HepG2 (cell line): ENCODE data around the gene CDK15. TPM values are rescaled to one million over a fixed set of nuclear protein-coding genes. Genes with fewer than 3 reads are reported as not detected.

ENCODE experiments used
- CBX5 ChIP-seq: sonication (generic); formaldehyde crosslinking; IDR thresholded peaks from 2 replicates; pipeline ENCODE4 v1.4.0; 2020; ENCODE audit warnings: missing genetic modification reagents, borderline replicate concordance
- CEBPB ChIP-seq: IDR thresholded peaks from 2 replicates; pipeline ENCODE4 v1.6.1; 2011; ENCODE audit warnings: low read depth, low read length, improper control_type of control experiment, borderline replicate concordance
- CREM ChIP-seq, 2 experiments: sonication (generic) in 1 of 2; formaldehyde crosslinking in 1 of 2; IDR thresholded peaks; 2 replicates each; pipeline versions ENCODE4 v1.4.0 to v1.6.1; 2016 to 2020; ENCODE audit warnings: antibody characterized with exemption in 1 of 2, mild to moderate bottlenecking in 1 of 2, missing genetic modification reagents in 1 of 2
- ELF3 ChIP-seq: IDR thresholded peaks from 2 replicates; pipeline ENCODE4 v1.6.1; 2016; ENCODE audit warnings: missing genetic modification reagents, missing compliant biosample characterization
- EP300 ChIP-seq, 3 experiments: sonication (generic) in 1 of 3; formaldehyde crosslinking in 1 of 3; IDR thresholded peaks; 2 replicates each; pipeline versions ENCODE4 v1.5.1 to v1.6.1; 2011 to 2020; ENCODE audit warnings: low read depth in 2 of 3, low read length in 2 of 3, borderline replicate concordance in 1 of 3, improper control_type of control experiment in 1 of 3, mild to moderate bottlenecking in 1 of 3, missing genetic modification reagents in 1 of 3, moderate library complexity in 1 of 3
- FOXK2 ChIP-seq: fragments of 450-650 bp; IDR thresholded peaks from 2 replicates; pipeline ENCODE4 v1.6.1; 2016
- FOXP1 ChIP-seq, 2 experiments: fragments of 450-650 bp in 1 of 2; IDR thresholded peaks; 2 replicates each; pipeline ENCODE4 v1.6.1; 2017 to 2018; ENCODE audit warnings: antibody characterized with exemption in 1 of 2
- GABPB1 ChIP-seq: IDR thresholded peaks from 2 replicates; pipeline ENCODE4 v1.6.1; 2016; ENCODE audit warnings: mild to moderate bottlenecking, missing genetic modification reagents, moderate library complexity, missing compliant biosample characterization
- GATAD2A ChIP-seq: IDR thresholded peaks from 2 replicates; pipeline ENCODE4 v1.6.1; 2016
- HMGA1 ChIP-seq: sonication (generic); formaldehyde crosslinking; conservative IDR thresholded peaks from 2 replicates; pipeline ENCODE4 v1.4.0; 2020; ENCODE audit warnings: missing genetic modification reagents
- HNF4A ChIP-seq: sonication (generic); formaldehyde crosslinking; IDR thresholded peaks from 2 replicates; pipeline ENCODE4 v1.4.0; 2020; ENCODE audit warnings: missing genetic modification reagents
- HNF4G ChIP-seq, 2 experiments: sonication (generic) in 1 of 2; formaldehyde crosslinking in 1 of 2; IDR thresholded peaks; 2 replicates each; pipeline versions ENCODE4 v1.4.0 to v1.6.1; 2011 to 2020; ENCODE audit warnings: borderline replicate concordance in 2 of 2, low read depth in 2 of 2, mild to moderate bottlenecking in 2 of 2, low read length in 1 of 2, missing genetic modification reagents in 1 of 2, moderate library complexity in 1 of 2
- MAFK ChIP-seq, 2 experiments: IDR thresholded peaks in 1 of 2; conservative IDR thresholded peaks in 1 of 2; 2 replicates each; pipeline ENCODE4 v1.6.1; 2011; ENCODE audit warnings: improper control_type of control experiment in 2 of 2, low read length in 2 of 2
- MED8 ChIP-seq: sonication (generic); formaldehyde crosslinking; IDR thresholded peaks from 2 replicates; pipeline ENCODE4 v1.8.1; 2023; ENCODE audit warnings: mild to moderate bottlenecking, missing genetic modification reagents; ENCODE audit not compliant: insufficient replicate concordance
- SRSF1 ChIP-seq: fragments of 200-400 bp; formaldehyde crosslinking; optimal IDR thresholded peaks from 2 replicates; pipeline ENCODE3; 2017; ENCODE audit warnings: mild to moderate bottlenecking, low read depth, low read length, moderate library complexity
- TAF1 ChIP-seq: sonication (generic); formaldehyde crosslinking; IDR thresholded peaks from 2 replicates; pipeline ENCODE4 v1.4.0; 2020; ENCODE audit warnings: missing genetic modification reagents
- TGIF2 ChIP-seq: IDR thresholded peaks from 2 replicates; pipeline ENCODE4 v1.6.1; 2016; ENCODE audit warnings: control low read depth, missing compliant biosample characterization
- XRCC5 ChIP-seq: fragments of 200-400 bp; formaldehyde crosslinking; optimal IDR thresholded peaks from 2 replicates; pipeline ENCODE3; 2017; ENCODE audit warnings: mild to moderate bottlenecking, low read length
- ZBTB38 ChIP-seq: sonication (generic); formaldehyde crosslinking; IDR thresholded peaks from 2 replicates; pipeline ENCODE4 v1.5.1; 2020; ENCODE audit warnings: mild to moderate bottlenecking, missing genetic modification reagents
- ZFP37 ChIP-seq: sonication (generic); formaldehyde crosslinking; IDR thresholded peaks from 2 replicates; pipeline ENCODE4 v1.4.0; 2020; ENCODE audit warnings: missing genetic modification reagents, borderline replicate concordance
- ZNF605 ChIP-seq: sonication (generic); formaldehyde crosslinking; IDR thresholded peaks from 2 replicates; pipeline ENCODE4 v1.8.0; 2022; ENCODE audit warnings: mild to moderate bottlenecking, missing genetic modification reagents
- ZNF644 ChIP-seq: IDR thresholded peaks from 2 replicates; pipeline ENCODE4 v1.6.1; 2016; ENCODE audit warnings: low read depth
- polyA plus RNA-seq, 8 experiments: library from polyadenylated mRNA; depleted of rRNA in 3 of 8; stranded (reverse) in 7 of 8; unstranded in 1 of 8; fragments of >200 nt; fragmentation: Illumina TruSeq in 4 of 8; extraction: Trizol in 4 of 8; gene quantifications; 2 replicates each; pipeline versions ENCODE4 v1.2.1 to v1.2.3, GENCODE V29; 2011 to 2016; ENCODE audit warnings: low read depth in 4 of 8, missing spikeins in 1 of 8, mixed read lengths in 1 of 8; ENCODE audit not compliant: insufficient read depth in 1 of 8
- total RNA-seq, 5 experiments: library from RNA; depleted of rRNA; stranded (reverse); fragments of >200 nt; fragmentation: Illumina TruSeq; extraction: Trizol; gene quantifications; 2 replicates each; pipeline ENCODE4 v1.2.3, GENCODE V29; 2016; ENCODE audit warnings: low read depth in 1 of 5
- TF ChIP-seq, protein P1 (sequence below): sonication (generic); formaldehyde crosslinking; IDR thresholded peaks from 2 replicates; pipeline ENCODE4 v1.4.0; 2020; ENCODE audit warnings: missing genetic modification reagents
- TF ChIP-seq, protein P2 (sequence below), 2 experiments: fragments of 450-650 bp in 1 of 2; sonication (generic) in 1 of 2; formaldehyde crosslinking; IDR thresholded peaks; 2 replicates each; pipeline versions ENCODE4 v1.5.0 to v1.8.0; 2020 to 2022; ENCODE audit warnings: mild to moderate bottlenecking in 1 of 2, missing genetic modification reagents in 1 of 2
- TF ChIP-seq, protein P3 (sequence below): sonication (generic); formaldehyde crosslinking; IDR thresholded peaks from 2 replicates; pipeline ENCODE4 v1.4.0; 2020; ENCODE audit warnings: missing genetic modification reagents

The CDK15 gene
- total and polyA plus RNA-seq, 2 of the 13 experiments (the other 11 are each of a cell fraction or from before 2014, with no cell fraction given): not detected

DNA sequence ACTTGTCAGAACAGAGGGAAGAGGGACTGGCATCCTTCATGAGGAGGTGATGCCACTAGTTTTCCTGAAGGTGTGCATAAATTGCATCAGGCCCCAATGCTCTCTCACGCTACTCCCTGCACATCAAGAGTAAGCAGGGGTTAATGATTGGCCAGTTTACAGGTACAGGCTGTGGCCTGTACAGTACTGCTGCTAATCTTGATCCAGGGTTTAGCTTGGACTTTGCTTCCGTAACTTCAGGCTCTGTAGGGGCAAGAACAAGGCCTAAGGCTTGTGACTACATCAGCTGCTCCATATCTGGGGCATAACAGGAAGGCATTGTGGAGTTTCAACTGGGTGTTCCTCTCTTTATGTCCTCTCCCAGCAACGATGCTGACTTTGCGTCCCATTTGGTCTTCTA is 130.5 kb downstream of the CDK15 start (continued):
- no peak for TF ChIP-seq FOXP1 (IDR thresholded peaks at IDR 0.05)
- peak; percentile 49 for TF ChIP-seq FOXP1 (CRISPR knock-in tag; IDR thresholded peaks at IDR 0.05)
- no peak for TF ChIP-seq CREM (IDR thresholded peaks at IDR 0.05)
- no peak for TF ChIP-seq CREM (CRISPR knock-in tag; IDR thresholded peaks at IDR 0.05)
- TF ChIP-seq CEBPB: peak; percentile 40; the same call in 1 of the 2 replicates
- peak; percentile 86 for TF ChIP-seq HNF4A (CRISPR knock-in tag)
- 0 out of 2 replicates have a peak, but pooled peaks have one; percentile 65 for TF ChIP-seq TGIF2 (CRISPR knock-in tag)
- 0 out of 2 replicates have a peak, but pooled peaks have one; percentile 38 for TF ChIP-seq ELF3 (CRISPR knock-in tag)
- peak; percentile 43 for TF ChIP-seq XRCC5
- TF ChIP-seq, protein P1, sequence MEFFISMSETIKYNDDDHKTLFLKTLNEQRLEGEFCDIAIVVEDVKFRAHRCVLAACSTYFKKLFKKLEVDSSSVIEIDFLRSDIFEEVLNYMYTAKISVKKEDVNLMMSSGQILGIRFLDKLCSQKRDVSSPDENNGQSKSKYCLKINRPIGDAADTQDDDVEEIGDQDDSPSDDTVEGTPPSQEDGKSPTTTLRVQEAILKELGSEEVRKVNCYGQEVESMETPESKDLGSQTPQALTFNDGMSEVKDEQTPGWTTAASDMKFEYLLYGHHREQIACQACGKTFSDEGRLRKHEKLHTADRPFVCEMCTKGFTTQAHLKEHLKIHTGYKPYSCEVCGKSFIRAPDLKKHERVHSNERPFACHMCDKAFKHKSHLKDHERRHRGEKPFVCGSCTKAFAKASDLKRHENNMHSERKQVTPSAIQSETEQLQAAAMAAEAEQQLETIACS (CRISPR knock-in tag): no peak
- TF ChIP-seq ZNF644 (CRISPR knock-in tag): 0 out of 2 replicates have a peak, but pooled peaks have one; percentile 54
- no peak for TF ChIP-seq ZFP37 (CRISPR knock-in tag)
- peak; percentile 52; the same call in 1 of the 2 replicates for TF ChIP-seq CBX5
- TF ChIP-seq MED8: peak; percentile 23
- peak; percentile 21; the same call in 1 of the 2 replicates for TF ChIP-seq FOXK2
- no peak for TF ChIP-seq ZBTB38 (CRISPR knock-in tag)
- TF ChIP-seq, protein P2, sequence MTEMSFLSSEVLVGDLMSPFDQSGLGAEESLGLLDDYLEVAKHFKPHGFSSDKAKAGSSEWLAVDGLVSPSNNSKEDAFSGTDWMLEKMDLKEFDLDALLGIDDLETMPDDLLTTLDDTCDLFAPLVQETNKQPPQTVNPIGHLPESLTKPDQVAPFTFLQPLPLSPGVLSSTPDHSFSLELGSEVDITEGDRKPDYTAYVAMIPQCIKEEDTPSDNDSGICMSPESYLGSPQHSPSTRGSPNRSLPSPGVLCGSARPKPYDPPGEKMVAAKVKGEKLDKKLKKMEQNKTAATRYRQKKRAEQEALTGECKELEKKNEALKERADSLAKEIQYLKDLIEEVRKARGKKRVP (CRISPR knock-in tag; IDR thresholded peaks at IDR 0.05): peak in 1 of 2 experiments; percentile 78; a peak in 2 of 4 replicates
- no peak for TF ChIP-seq TAF1
- no peak for TF ChIP-seq SRSF1
- TF ChIP-seq ZNF605 (CRISPR knock-in tag): 0 out of 2 replicates have a peak, but pooled peaks have one; percentile 48
- peak; percentile 62 for TF ChIP-seq HNF4G (IDR thresholded peaks at IDR 0.05; ENCODE audit: borderline replicate concordance, low read depth, low read length)
- no peak for TF ChIP-seq HNF4G (CRISPR knock-in tag; IDR thresholded peaks at IDR 0.05; ENCODE audit: borderline replicate concordance, low read depth)
- TF ChIP-seq GABPB1: no peak
- peak in 1 of 2 experiments; percentile 44; a peak in 1 of 4 replicates for TF ChIP-seq MAFK (conservative IDR thresholded peaks at IDR 0.05 in 1 of 2, IDR thresholded peaks at IDR 0.05 in 1 of 2; ENCODE audit: low read length in 2 of 2)
- peak; percentile 62 for TF ChIP-seq GATAD2A (CRISPR knock-in tag)
- no peak for TF ChIP-seq HMGA1 (CRISPR knock-in tag)
- TF ChIP-seq, protein P3, sequence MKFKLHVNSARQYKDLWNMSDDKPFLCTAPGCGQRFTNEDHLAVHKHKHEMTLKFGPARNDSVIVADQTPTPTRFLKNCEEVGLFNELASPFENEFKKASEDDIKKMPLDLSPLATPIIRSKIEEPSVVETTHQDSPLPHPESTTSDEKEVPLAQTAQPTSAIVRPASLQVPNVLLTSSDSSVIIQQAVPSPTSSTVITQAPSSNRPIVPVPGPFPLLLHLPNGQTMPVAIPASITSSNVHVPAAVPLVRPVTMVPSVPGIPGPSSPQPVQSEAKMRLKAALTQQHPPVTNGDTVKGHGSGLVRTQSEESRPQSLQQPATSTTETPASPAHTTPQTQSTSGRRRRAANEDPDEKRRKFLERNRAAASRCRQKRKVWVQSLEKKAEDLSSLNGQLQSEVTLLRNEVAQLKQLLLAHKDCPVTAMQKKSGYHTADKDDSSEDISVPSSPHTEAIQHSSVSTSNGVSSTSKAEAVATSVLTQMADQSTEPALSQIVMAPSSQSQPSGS (CRISPR knock-in tag): peak; percentile 34; the same call in 1 of the 2 replicates
- TF ChIP-seq EP300 (IDR thresholded peaks at IDR 0.05; ENCODE audit: low read depth in 2 of 2, low read length in 2 of 2): no peak; a peak in 1 of 4 replicates
- TF ChIP-seq EP300 (CRISPR knock-in tag; IDR thresholded peaks at IDR 0.05; ENCODE audit: borderline replicate concordance): 0 out of 2 replicates have a peak, but pooled peaks have one; percentile 14
